ENCODE measurements around the gene C1QBP. TPM values are rescaled to one million over a fixed set of nuclear protein-coding genes. Genes with fewer than 3 reads are reported as not detected.

C1QBP gene
- total and polyA plus RNA-seq, 2 of the 4 experiments (the other 2 are of a cell fraction) = 172 to 173 TPM

DNA sequence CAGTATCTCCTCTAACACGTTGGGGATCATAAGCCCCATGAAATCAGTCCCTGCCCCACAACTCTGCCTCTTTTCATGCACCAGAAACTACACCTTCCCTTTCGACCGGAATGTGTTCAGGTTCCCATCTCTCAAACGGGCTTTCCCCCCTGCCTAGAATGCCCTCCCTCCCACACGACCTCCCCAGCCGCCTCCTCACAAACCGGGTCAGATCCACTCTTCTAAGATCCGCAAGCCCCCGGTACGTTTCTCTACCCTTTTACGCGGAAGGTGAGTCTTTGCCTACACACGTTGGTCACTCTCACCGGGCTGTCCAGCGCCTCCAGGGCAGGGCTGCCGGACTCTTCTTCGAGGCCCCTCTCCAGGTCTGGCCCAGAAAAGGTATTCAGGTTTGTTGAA lies 29.1 kb upstream of the C1QBP start:
- Histone ChIP-seq H2AK5ac (ENCODE audit: low read depth, low read length) (peak overlapping the region; percentile 40), H3K27me3 (ENCODE audit: control insufficient read depth, insufficient read depth, low read length) (no peaks in the 10 kb centered on the region), H2BK5ac (ENCODE audit: low read depth, low read length, poor library complexity, severe bottlenecking) (peak overlapping the region; percentile 9), H4K20me1 (ENCODE audit: insufficient read depth, low read length) (peaks cover 21% of the 10 kb centered on the region), H3K79me1 (ENCODE audit: low read depth in 1 of 2, low read length in 2 of 2) (peaks cover 13 to 52% of the 10 kb centered on the region in 2 experiments; a peak in 3 of 4 replicates), H3K4me2 (ENCODE audit: low read depth, low read length) (peak overlapping the region; percentile 100), H2AFZ (replicated peaks; ENCODE audit: low read length, poor library complexity) (peak overlapping the region; percentile 97), H3K9me3 (ENCODE audit: control insufficient read depth, insufficient read depth, low read length) (no peaks in the 10 kb centered on the region), H3K4ac (ENCODE audit: low read depth, low read length) (peak overlapping the region; percentile 42), H4K5ac (ENCODE audit: low read depth, low read length) (no peak overlapping the region; the same call in 1 of the 2 replicates), H3K14ac (replicated peaks; ENCODE audit: low read depth, low read length) (peak overlapping the region; percentile 63), H3K4me1 (ENCODE audit: control insufficient read depth, insufficient read depth, low read length) (no peaks in the 10 kb centered on the region), H2BK15ac (ENCODE audit: low read depth, low read length) (no peak overlapping the region), H4K91ac (ENCODE audit: insufficient read depth, low read depth, low read length) (no peak overlapping the region), H2AK9ac (replicated peaks; ENCODE audit: low read depth, low read length, poor library complexity) (peak overlapping the region; percentile 38), H3K18ac (ENCODE audit: low read depth, low read length) (no peak overlapping the region), H3K4me3 (ENCODE audit: insufficient read depth, low read depth, low read length) (peak overlapping the region; percentile 79), H3K36me3 (ENCODE audit: control insufficient read depth, insufficient read depth, low read length) (peaks cover 4% of the 10 kb centered on the region; the same call in 1 of the 2 replicates), H3K9ac (ENCODE audit: low read depth, low read length) (peak overlapping the region; percentile 71), H2BK120ac (ENCODE audit: low read depth, low read length) (no peak overlapping the region), H2BK20ac (ENCODE audit: low read depth, low read length) (no peak overlapping the region), H3K27ac (ENCODE audit: insufficient read depth, low read length) (peak overlapping the region; percentile 66), H3K23ac (ENCODE audit: low read depth, low read length) (peak overlapping the region; percentile 82), H3K56ac (ENCODE audit: extremely low read depth, insufficient read depth, low read length) (peak overlapping the region; percentile 57; the same call in 1 of the 2 replicates), H3K9me1 (ENCODE audit: insufficient read depth, low read length) (peaks cover 5% of the 10 kb centered on the region; the same call in 1 of the 2 replicates), H4K8ac (ENCODE audit: low read depth in 2 of 2, low read length in 2 of 2) (peak overlapping the region; percentile 19 to 55; a peak in 3 of 4 replicates)
- 0% methylated on average over 10 of the region's 17 CpGs; no CpG with 5 or more reads in 1 of the 2 experiments for WGBS, 2 experiments (ENCODE audit: extremely low coverage in 2 of 2, insufficient read length in 1 of 2)
- intact Hi-C loops (cut with micrococcal nuclease) = loop anchor here (2.0 kb wide), 1 partner anchor 33 kb away; a partner anchor contains a TSS
- TF ChIP-seq, protein P1, sequence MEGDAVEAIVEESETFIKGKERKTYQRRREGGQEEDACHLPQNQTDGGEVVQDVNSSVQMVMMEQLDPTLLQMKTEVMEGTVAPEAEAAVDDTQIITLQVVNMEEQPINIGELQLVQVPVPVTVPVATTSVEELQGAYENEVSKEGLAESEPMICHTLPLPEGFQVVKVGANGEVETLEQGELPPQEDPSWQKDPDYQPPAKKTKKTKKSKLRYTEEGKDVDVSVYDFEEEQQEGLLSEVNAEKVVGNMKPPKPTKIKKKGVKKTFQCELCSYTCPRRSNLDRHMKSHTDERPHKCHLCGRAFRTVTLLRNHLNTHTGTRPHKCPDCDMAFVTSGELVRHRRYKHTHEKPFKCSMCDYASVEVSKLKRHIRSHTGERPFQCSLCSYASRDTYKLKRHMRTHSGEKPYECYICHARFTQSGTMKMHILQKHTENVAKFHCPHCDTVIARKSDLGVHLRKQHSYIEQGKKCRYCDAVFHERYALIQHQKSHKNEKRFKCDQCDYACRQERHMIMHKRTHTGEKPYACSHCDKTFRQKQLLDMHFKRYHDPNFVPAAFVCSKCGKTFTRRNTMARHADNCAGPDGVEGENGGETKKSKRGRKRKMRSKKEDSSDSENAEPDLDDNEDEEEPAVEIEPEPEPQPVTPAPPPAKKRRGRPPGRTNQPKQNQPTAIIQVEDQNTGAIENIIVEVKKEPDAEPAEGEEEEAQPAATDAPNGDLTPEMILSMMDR (conservative IDR thresholded peaks at IDR 0.05; ENCODE audit: low read depth, low read length) = no peak
- no TSS peak for BruUV-seq (replicated peaks)
- no peak for DNase-seq
- peak; percentile 4 for ATAC-seq (ENCODE audit: low read depth)
- ChIA-PET CTCF (no interaction called here), POLR2A (ENCODE audit: unreplicated experiment) (no interaction called here)
- dilution Hi-C loops (cut with HindIII; ENCODE audit: low sequenced_read_pairs, unreplicated experiment) = no loop called here
- in situ Hi-C loops (cut with MboI; ENCODE audit: low sequenced_read_pairs) = no loop called here
